Measurements from ENCODE around the gene SDHAF4.

GRCh38 chr6:70520575-70520974, 46.2 kb upstream of the SDHAF4 start:
- TF ChIP-seq EZH2 (IDR thresholded peaks at IDR 0.05; ENCODE audit: low read length, missing control alignments) = no peak
- TF ChIP-seq CTCF (conservative IDR thresholded peaks at IDR 0.05 in 1 of 2, IDR thresholded peaks at IDR 0.05 in 1 of 2; ENCODE audit: low read depth in 1 of 2, low read length in 2 of 2) = peak; percentile 11 to 32
